ENCODE results near the gene KMT2C.

GRCh38 chr7:152136686-152137085 is 299.1 kb downstream of the KMT2C start:
- TF ChIP-seq CTCF (IDR thresholded peaks at IDR 0.05) (no peak), POLR2A (IDR thresholded peaks at IDR 0.05) (no peak)
